HL-60 (cell line): ENCODE data around the gene RAC3.

Source experiments
- DNase-seq, 2 experiments: peaks; one replicate each; pipeline ENCODE4 v3.0.0-alpha.2; 2010 to 2020; ENCODE audit warnings: low read depth in 1 of 2, low spot score in 1 of 2
- H3K27ac ChIP-seq: fragments of 250-450 bp; sonication (Bioruptor Pico); replicated peaks from 2 replicates; pipeline ENCODE4 v1.5.1; 2020; ENCODE audit warnings: mild to moderate bottlenecking, moderate library complexity
- H3K27me3 ChIP-seq: fragments of 250-450 bp; sonication (Bioruptor Pico); 2 replicates; pipeline ENCODE4 v1.5.1; 2021; ENCODE audit warnings: mild to moderate bottlenecking, moderate library complexity; ENCODE audit not compliant: insufficient read depth, poor library complexity, severe bottlenecking
- H3K4me3 ChIP-seq: replicated peaks from 2 replicates; pipeline ENCODE4 v1.5.1; 2011; ENCODE audit warnings: mild to moderate bottlenecking, control low read depth, low read length; ENCODE audit not compliant: insufficient read depth
- GABPA ChIP-seq: IDR thresholded peaks from 2 replicates; pipeline ENCODE4 v1.6.1; 2012; ENCODE audit warnings: low read depth
- POLR2AphosphoS5 ChIP-seq: IDR thresholded peaks from 2 replicates; pipeline ENCODE4 v1.6.1; 2012; ENCODE audit warnings: low read depth
- SPI1 ChIP-seq: IDR thresholded peaks from 2 replicates; pipeline ENCODE4 v1.6.1; 2012; ENCODE audit warnings: low read depth, mild to moderate bottlenecking, borderline replicate concordance
- TF ChIP-seq, protein P1 (sequence below): IDR thresholded peaks from 2 replicates; pipeline ENCODE4 v1.6.1; 2012; ENCODE audit warnings: low read depth; ENCODE audit not compliant: insufficient replicate concordance
- TF ChIP-seq, protein P2 (sequence below): IDR thresholded peaks from one replicate; pipeline ENCODE4 v1.5.1; 2011; ENCODE audit warnings: low read length, control low read depth, inconsistent platforms; ENCODE audit not compliant: insufficient read depth

RAC3 gene

GRCh38 chr17:82042649-82043048, 11.2 kb downstream of the RAC3 start:
- TF ChIP-seq POLR2AphosphoS5 (no peak), SPI1 (no peak), GABPA (no peak)
- TF ChIP-seq, protein P1, sequence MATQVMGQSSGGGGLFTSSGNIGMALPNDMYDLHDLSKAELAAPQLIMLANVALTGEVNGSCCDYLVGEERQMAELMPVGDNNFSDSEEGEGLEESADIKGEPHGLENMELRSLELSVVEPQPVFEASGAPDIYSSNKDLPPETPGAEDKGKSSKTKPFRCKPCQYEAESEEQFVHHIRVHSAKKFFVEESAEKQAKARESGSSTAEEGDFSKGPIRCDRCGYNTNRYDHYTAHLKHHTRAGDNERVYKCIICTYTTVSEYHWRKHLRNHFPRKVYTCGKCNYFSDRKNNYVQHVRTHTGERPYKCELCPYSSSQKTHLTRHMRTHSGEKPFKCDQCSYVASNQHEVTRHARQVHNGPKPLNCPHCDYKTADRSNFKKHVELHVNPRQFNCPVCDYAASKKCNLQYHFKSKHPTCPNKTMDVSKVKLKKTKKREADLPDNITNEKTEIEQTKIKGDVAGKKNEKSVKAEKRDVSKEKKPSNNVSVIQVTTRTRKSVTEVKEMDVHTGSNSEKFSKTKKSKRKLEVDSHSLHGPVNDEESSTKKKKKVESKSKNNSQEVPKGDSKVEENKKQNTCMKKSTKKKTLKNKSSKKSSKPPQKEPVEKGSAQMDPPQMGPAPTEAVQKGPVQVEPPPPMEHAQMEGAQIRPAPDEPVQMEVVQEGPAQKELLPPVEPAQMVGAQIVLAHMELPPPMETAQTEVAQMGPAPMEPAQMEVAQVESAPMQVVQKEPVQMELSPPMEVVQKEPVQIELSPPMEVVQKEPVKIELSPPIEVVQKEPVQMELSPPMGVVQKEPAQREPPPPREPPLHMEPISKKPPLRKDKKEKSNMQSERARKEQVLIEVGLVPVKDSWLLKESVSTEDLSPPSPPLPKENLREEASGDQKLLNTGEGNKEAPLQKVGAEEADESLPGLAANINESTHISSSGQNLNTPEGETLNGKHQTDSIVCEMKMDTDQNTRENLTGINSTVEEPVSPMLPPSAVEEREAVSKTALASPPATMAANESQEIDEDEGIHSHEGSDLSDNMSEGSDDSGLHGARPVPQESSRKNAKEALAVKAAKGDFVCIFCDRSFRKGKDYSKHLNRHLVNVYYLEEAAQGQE = no peak
- TF ChIP-seq, protein P2, sequence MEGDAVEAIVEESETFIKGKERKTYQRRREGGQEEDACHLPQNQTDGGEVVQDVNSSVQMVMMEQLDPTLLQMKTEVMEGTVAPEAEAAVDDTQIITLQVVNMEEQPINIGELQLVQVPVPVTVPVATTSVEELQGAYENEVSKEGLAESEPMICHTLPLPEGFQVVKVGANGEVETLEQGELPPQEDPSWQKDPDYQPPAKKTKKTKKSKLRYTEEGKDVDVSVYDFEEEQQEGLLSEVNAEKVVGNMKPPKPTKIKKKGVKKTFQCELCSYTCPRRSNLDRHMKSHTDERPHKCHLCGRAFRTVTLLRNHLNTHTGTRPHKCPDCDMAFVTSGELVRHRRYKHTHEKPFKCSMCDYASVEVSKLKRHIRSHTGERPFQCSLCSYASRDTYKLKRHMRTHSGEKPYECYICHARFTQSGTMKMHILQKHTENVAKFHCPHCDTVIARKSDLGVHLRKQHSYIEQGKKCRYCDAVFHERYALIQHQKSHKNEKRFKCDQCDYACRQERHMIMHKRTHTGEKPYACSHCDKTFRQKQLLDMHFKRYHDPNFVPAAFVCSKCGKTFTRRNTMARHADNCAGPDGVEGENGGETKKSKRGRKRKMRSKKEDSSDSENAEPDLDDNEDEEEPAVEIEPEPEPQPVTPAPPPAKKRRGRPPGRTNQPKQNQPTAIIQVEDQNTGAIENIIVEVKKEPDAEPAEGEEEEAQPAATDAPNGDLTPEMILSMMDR = no peak
- no peak overlapping the region for H3K27ac ChIP-seq
- no peak overlapping the region for H3K4me3 ChIP-seq

GRCh38 chr17:82043507-82043906, 12.0 kb downstream of the RAC3 start:
- H3K27me3 ChIP-seq = no peaks in the 10 kb centered on the region
- DNase-seq = no peak
- no peak overlapping the region for H3K4me3 ChIP-seq
- no peak overlapping the region for H3K27ac ChIP-seq
- TF ChIP-seq GABPA (no peak), POLR2AphosphoS5 (no peak), SPI1 (no peak)
- TF ChIP-seq, protein P1 = no peak
- TF ChIP-seq, protein P2 = no peak

More at GRCh38 chr17:82042649-82043048, 11.2 kb downstream of the RAC3 start:
- DNase-seq = no peak
- H3K27me3 ChIP-seq = no peaks in the 10 kb centered on the region

- H3K4me3 ChIP-seq = no peak overlapping the region
- TF ChIP-seq, protein P2 = no peak
- TF ChIP-seq, protein P1 = no peak
- no peak for TF ChIP-seq POLR2AphosphoS5
- TF ChIP-seq GABPA = no peak
- no peak for TF ChIP-seq SPI1
- H3K27ac ChIP-seq = no peak overlapping the region
- H3K27me3 ChIP-seq = no peaks in the 10 kb centered on the region
- DNase-seq = no peak
These were observed 14.5 kb downstream of the RAC3 start for GRCh38 chr17:82045936-82046484.
